H9 (cell line): ENCODE results near the gene VWF. TPM values are rescaled to one million over a fixed set of nuclear protein-coding genes. Genes with fewer than 3 reads are reported as not detected.

ENCODE experiments used
- DNase-seq: peaks from one replicate; pipeline ENCODE4 v3.0.0-alpha.2; 2017
- H2AFZ ChIP-seq: one replicate; pipeline ENCODE4 v1.6.1; 2013; ENCODE audit warnings: mild to moderate bottlenecking, low read length, control low read depth, moderate library complexity
- H2AK5ac ChIP-seq: 2 replicates; pipeline ENCODE4 v1.6.1; 2013; ENCODE audit warnings: low read length, control low read depth, mixed read lengths; ENCODE audit not compliant: insufficient read length
- H2BK120ac ChIP-seq: one replicate; pipeline ENCODE4 v1.6.1; 2013; ENCODE audit warnings: low read depth, mild to moderate bottlenecking, low read length, control low read depth, inconsistent platforms; ENCODE audit not compliant: poor library complexity, severe bottlenecking
- H2BK12ac ChIP-seq: 2 replicates; pipeline ENCODE4 v1.6.1; 2013; ENCODE audit warnings: low read length, control low read depth, mixed read lengths, low read depth; ENCODE audit not compliant: insufficient read length
- H2BK15ac ChIP-seq: 2 replicates; pipeline ENCODE4 v1.6.1; 2013; ENCODE audit warnings: low read depth, low read length, control low read depth
- H2BK20ac ChIP-seq: one replicate; pipeline ENCODE4 v1.6.1; 2013; ENCODE audit warnings: low read depth, mild to moderate bottlenecking, low read length, control low read depth, inconsistent platforms; ENCODE audit not compliant: poor library complexity, severe bottlenecking
- H2BK5ac ChIP-seq: 2 replicates; pipeline ENCODE4 v1.6.1; 2013; ENCODE audit warnings: low read length, control low read depth, mixed read lengths; ENCODE audit not compliant: insufficient read length
- H3K14ac ChIP-seq: 2 replicates; pipeline ENCODE4 v1.6.1; 2013; ENCODE audit warnings: low read length, control low read depth; ENCODE audit not compliant: insufficient read depth
- H3K18ac ChIP-seq: 2 replicates; pipeline ENCODE4 v1.6.1; 2013; ENCODE audit warnings: low read depth, mild to moderate bottlenecking, mixed read lengths, low read length, control low read depth; ENCODE audit not compliant: insufficient read length
- H3K23ac ChIP-seq: 2 replicates; pipeline ENCODE4 v1.6.1; 2013; ENCODE audit warnings: low read length, control low read depth, mixed read lengths, low read depth; ENCODE audit not compliant: insufficient read length
- H3K23me2 ChIP-seq: 2 replicates; pipeline ENCODE4 v1.6.1; 2013; ENCODE audit warnings: low read depth, mild to moderate bottlenecking, mixed read lengths, low read length, control low read depth; ENCODE audit not compliant: insufficient read length, poor library complexity, severe bottlenecking
- H3K27ac ChIP-seq: 2 replicates; pipeline ENCODE4 v1.5.1; 2013; ENCODE audit warnings: low read length, control low read depth, mixed read lengths, low read depth; ENCODE audit not compliant: insufficient read length
- H3K27me3 ChIP-seq: 2 replicates; pipeline ENCODE4 v1.6.1; 2013; ENCODE audit warnings: low read length, control low read depth, inconsistent platforms; ENCODE audit not compliant: insufficient read depth
- H3K4ac ChIP-seq: 2 replicates; pipeline ENCODE4 v1.6.1; 2013; ENCODE audit warnings: low read depth, mild to moderate bottlenecking, control low read depth, inconsistent platforms, low read length, moderate library complexity
- H3K4me1 ChIP-seq: 2 replicates; pipeline ENCODE4 v1.6.1; 2013; ENCODE audit warnings: low read length, control low read depth, inconsistent platforms; ENCODE audit not compliant: insufficient read depth
- H3K4me2 ChIP-seq: 2 replicates; pipeline ENCODE4 v1.6.1; 2013; ENCODE audit warnings: low read length, control low read depth, mixed read lengths; ENCODE audit not compliant: insufficient read length, insufficient read depth
- H3K56ac ChIP-seq: 2 replicates; pipeline ENCODE4 v1.6.1; 2013; ENCODE audit warnings: low read depth, mild to moderate bottlenecking, mixed read lengths, low read length, control low read depth; ENCODE audit not compliant: insufficient read length
- H3K79me1 ChIP-seq: 2 replicates; pipeline ENCODE4 v1.6.1; 2013; ENCODE audit warnings: low read depth, mild to moderate bottlenecking, moderate library complexity, low read length, control low read depth, inconsistent platforms; ENCODE audit not compliant: insufficient read depth, poor library complexity, severe bottlenecking
- H3K79me2 ChIP-seq: 2 replicates; pipeline ENCODE4 v1.6.1; 2013; ENCODE audit warnings: low read length, control low read depth, inconsistent platforms; ENCODE audit not compliant: insufficient read depth
- H3K9ac ChIP-seq: 2 replicates; pipeline ENCODE4 v1.6.1; 2013; ENCODE audit warnings: low read length, control low read depth, mixed read lengths; ENCODE audit not compliant: insufficient read length; ENCODE audit errors: extremely low read depth
- H3K9me3 ChIP-seq: one replicate; pipeline ENCODE4 v1.6.1; 2013; ENCODE audit warnings: low read depth, low read length, inconsistent platforms; ENCODE audit not compliant: control insufficient read depth
- H3T11ph ChIP-seq: one replicate; pipeline ENCODE4 v1.6.1; 2013; ENCODE audit warnings: mild to moderate bottlenecking, low read length, control low read depth, inconsistent platforms
- H4K20me1 ChIP-seq: one replicate; pipeline ENCODE4 v1.6.1; 2013; ENCODE audit not compliant: control insufficient read depth, insufficient read length, insufficient read depth
- H4K5ac ChIP-seq: 2 replicates; pipeline ENCODE4 v1.6.1; 2013; ENCODE audit warnings: low read depth, mild to moderate bottlenecking, mixed read lengths, low read length, control low read depth; ENCODE audit not compliant: insufficient read length
- H4K8ac ChIP-seq: replicated peaks from 2 replicates; pipeline ENCODE4 v1.6.1; 2013; ENCODE audit warnings: low read length, control low read depth, mixed read lengths, low read depth; ENCODE audit not compliant: insufficient read length
- H4K91ac ChIP-seq: 2 replicates; pipeline ENCODE4 v1.6.1; 2013; ENCODE audit warnings: low read depth, mild to moderate bottlenecking, moderate library complexity, mixed read lengths, low read length, control low read depth; ENCODE audit not compliant: insufficient read length
- H3K27ac Mint-ChIP-seq, 3 experiments: 2 replicates in 2 of 3; 3 replicates in 1 of 3; pipeline ENCODE4 v1.8.0; 2020 to 2021; ENCODE audit warnings: mixed read lengths in 3 of 3, mild to moderate bottlenecking in 1 of 3, moderate library complexity in 1 of 3
- H3K27me3 Mint-ChIP-seq: 2 replicates; pipeline ENCODE4 v1.8.0; 2021; ENCODE audit warnings: low read depth, mild to moderate bottlenecking, moderate library complexity, mixed read lengths
- H3K36me3 Mint-ChIP-seq, 3 experiments: 2 replicates in 2 of 3; 3 replicates in 1 of 3; pipeline ENCODE4 v1.8.0; 2020 to 2021; ENCODE audit warnings: low read depth in 3 of 3, mixed read lengths in 3 of 3; ENCODE audit not compliant: insufficient read depth in 1 of 3
- H3K4me1 Mint-ChIP-seq, 2 experiments: 2 replicates each; pipeline ENCODE4 v1.8.0; 2020; ENCODE audit warnings: mixed read lengths in 2 of 2
- H3K4me3 Mint-ChIP-seq, 2 experiments: 2 replicates in 1 of 2; 3 replicates in 1 of 2; pipeline ENCODE4 v1.8.0; 2020 to 2021; ENCODE audit warnings: mild to moderate bottlenecking in 2 of 2, mixed read lengths in 2 of 2, moderate library complexity in 1 of 2
- H3K9me3 Mint-ChIP-seq, 2 experiments: 2 replicates in 1 of 2; 3 replicates in 1 of 2; pipeline ENCODE4 v1.8.0; 2020; ENCODE audit warnings: mild to moderate bottlenecking in 2 of 2, mixed read lengths in 2 of 2, moderate library complexity in 1 of 2
- WGBS: extraction: QIAGEN DNeasy Blood & Tissue Kit; methylation state at CpG from one replicate; pipeline ENCODE4 v1.1.7; 2013; ENCODE audit warnings: missing lambda C conversion rate, low lambda C conversion rate, mixed read lengths; ENCODE audit not compliant: insufficient read length; ENCODE audit errors: extremely low coverage; 5-methylcytosine and 5-hydroxymethylcytosine counted together
- long read RNA-seq: library from polyadenylated mRNA; unstranded; transcript quantifications from one replicate; pipeline ENCODE4 v2.0.0, GENCODE V29; 2020
- total RNA-seq: library from RNA; stranded (reverse); gene quantifications from 2 replicates; pipeline ENCODE4 v1.2.1, GENCODE V29; 2021
- TF ChIP-seq, protein P1 (sequence below): fragments of 200-600 bp; sonication (generic); conservative IDR thresholded peaks from 3 replicates; pipeline ENCODE4 v1.8.0; 2021; ENCODE audit warnings: antibody characterized with exemption, mild to moderate bottlenecking

The VWF gene
- total RNA-seq = 0.17 and 0.35 TPM in 2 replicates
- long read RNA-seq = 0 reads

- H2BK120ac ChIP-seq = no peak within 1 kb of the TSS
- no peak for DNase-seq
- TF ChIP-seq, protein P1, sequence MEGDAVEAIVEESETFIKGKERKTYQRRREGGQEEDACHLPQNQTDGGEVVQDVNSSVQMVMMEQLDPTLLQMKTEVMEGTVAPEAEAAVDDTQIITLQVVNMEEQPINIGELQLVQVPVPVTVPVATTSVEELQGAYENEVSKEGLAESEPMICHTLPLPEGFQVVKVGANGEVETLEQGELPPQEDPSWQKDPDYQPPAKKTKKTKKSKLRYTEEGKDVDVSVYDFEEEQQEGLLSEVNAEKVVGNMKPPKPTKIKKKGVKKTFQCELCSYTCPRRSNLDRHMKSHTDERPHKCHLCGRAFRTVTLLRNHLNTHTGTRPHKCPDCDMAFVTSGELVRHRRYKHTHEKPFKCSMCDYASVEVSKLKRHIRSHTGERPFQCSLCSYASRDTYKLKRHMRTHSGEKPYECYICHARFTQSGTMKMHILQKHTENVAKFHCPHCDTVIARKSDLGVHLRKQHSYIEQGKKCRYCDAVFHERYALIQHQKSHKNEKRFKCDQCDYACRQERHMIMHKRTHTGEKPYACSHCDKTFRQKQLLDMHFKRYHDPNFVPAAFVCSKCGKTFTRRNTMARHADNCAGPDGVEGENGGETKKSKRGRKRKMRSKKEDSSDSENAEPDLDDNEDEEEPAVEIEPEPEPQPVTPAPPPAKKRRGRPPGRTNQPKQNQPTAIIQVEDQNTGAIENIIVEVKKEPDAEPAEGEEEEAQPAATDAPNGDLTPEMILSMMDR = no peak
- no peaks in the 10 kb centered on the region for H3K4me1 ChIP-seq
- H3K36me3 Mint-ChIP-seq = no peaks in the 10 kb centered on the region
- no peaks in the 10 kb centered on the region for H3K79me1 ChIP-seq
- H3K23me2 ChIP-seq = no peaks in the 10 kb centered on the region
- no peaks in the 10 kb centered on the region for H3K27me3 ChIP-seq
- no peak within 1 kb of the TSS for H3K4me3 Mint-ChIP-seq
- no peak within 1 kb of the TSS for H2BK12ac ChIP-seq
- H3K4me1 Mint-ChIP-seq = peaks cover 5 to 26% of the 10 kb centered on the region in 2 experiments
- H3K23ac ChIP-seq = no peak within 1 kb of the TSS
- no peak within 1 kb of the TSS for H2AFZ ChIP-seq
- WGBS = no CpG with 5 or more reads among the region's 5 CpGs
- H3K4ac ChIP-seq = no peak within 1 kb of the TSS
- peak within 1 kb of the TSS; percentile 22 for H3K18ac ChIP-seq
- H4K91ac ChIP-seq = no peak within 1 kb of the TSS
- H3T11ph ChIP-seq = no peak within 1 kb of the TSS
- no peaks in the 10 kb centered on the region for H4K20me1 ChIP-seq
- no peak within 1 kb of the TSS for H4K5ac ChIP-seq
- H3K9me3 ChIP-seq = no peaks in the 10 kb centered on the region
- no peak within 1 kb of the TSS for H2BK15ac ChIP-seq
- no peak within 1 kb of the TSS for H3K4me2 ChIP-seq
- peaks cover 5% of the 10 kb centered on the region for H3K27me3 Mint-ChIP-seq
- H3K9me3 Mint-ChIP-seq = no peaks in the 10 kb centered on the region
- no peak within 1 kb of the TSS for H2BK20ac ChIP-seq
- no peak within 1 kb of the TSS for H2BK5ac ChIP-seq
- peak within 1 kb of the TSS; percentile 39 to 84 (median 74); a peak in 3 of 7 replicates for H3K27ac Mint-ChIP-seq
- no peak within 1 kb of the TSS for H3K27ac ChIP-seq
- no peak within 1 kb of the TSS for H4K8ac ChIP-seq
- no peak within 1 kb of the TSS for H3K14ac ChIP-seq
- H2AK5ac ChIP-seq = no peak within 1 kb of the TSS
- no peak within 1 kb of the TSS for H3K56ac ChIP-seq
- no peaks in the 10 kb centered on the region for H3K79me2 ChIP-seq
- no peak within 1 kb of the TSS for H3K9ac ChIP-seq
Measured at GRCh38 chr12:6124411-6125309, at the start of gene VWF. VWF (minus strand) TSS chr12:6124670; CDS start chr12:6123196, 1,474 bp downstream.
